Esophagus muscularis mucosa (tissue), 4 donors: ENCODE measurements around the gene IQGAP1. TPM values are rescaled to one million over a fixed set of nuclear protein-coding genes. Genes with fewer than 3 reads are reported as not detected.

ENCODE experiments used
- DNase-seq: peaks from one replicate; pipeline ENCODE4 v3.0.0-alpha.2; 2017; ENCODE audit errors: extremely low spot score
- H3K27ac ChIP-seq, 4 donors: fragments of 200-600 bp; sonication (generic); replicated peaks in 1 of 4; 1 replicate in 3 of 4; 2 replicates in 1 of 4; pipeline ENCODE4 v1.5.1; 2016 to 2019; ENCODE audit warnings: mild to moderate bottlenecking in 1 of 4
- H3K27me3 ChIP-seq, 4 donors: fragments of 200-600 bp; sonication (generic); one replicate each; pipeline versions ENCODE4 v1.5.1 to v1.6.0; 2016 to 2019
- H3K36me3 ChIP-seq, 4 donors: fragments of 200-600 bp; sonication (generic); one replicate each; pipeline ENCODE4 v1.5.1; 2016 to 2019
- H3K4me1 ChIP-seq, 4 donors: fragments of 200-600 bp; sonication (generic); one replicate each; pipeline ENCODE4 v1.5.1; 2016 to 2019
- H3K4me3 ChIP-seq, 4 donors: fragments of 200-600 bp; sonication (generic); 1 replicate in 2 of 4; 2 replicates in 2 of 4; pipeline ENCODE4 v1.5.1; 2016 to 2019; ENCODE audit warnings: mild to moderate bottlenecking in 4 of 4, moderate library complexity in 1 of 4
- H3K9me3 ChIP-seq, 4 donors: fragments of 200-600 bp; sonication (generic); 1 replicate in 3 of 4; 2 replicates in 1 of 4; pipeline ENCODE4 v1.5.1; 2016 to 2019
- CTCF ChIP-seq, 3 experiments: fragments of 200-600 bp in 2 of 3; fragments of 450-650 bp in 1 of 3; sonication (generic) in 2 of 3; IDR thresholded peaks; one replicate each; pipeline ENCODE4 v1.5.1; 2017 to 2019; ENCODE audit warnings: antibody characterized with exemption in 3 of 3, mild to moderate bottlenecking in 2 of 3, moderate library complexity in 1 of 3
- EP300 ChIP-seq: sonication (generic); formaldehyde crosslinking; IDR thresholded peaks from one replicate; pipeline ENCODE4 v1.6.1; 2017; ENCODE audit warnings: antibody characterized with exemption
- POLR2A ChIP-seq: fragments of 450-650 bp; IDR thresholded peaks from one replicate; pipeline ENCODE4 v1.6.1; 2017; ENCODE audit warnings: antibody characterized with exemption, moderate library complexity, mild to moderate bottlenecking, low read depth
- POLR2AphosphoS5 ChIP-seq, 2 donors: sonication (generic); formaldehyde crosslinking; IDR thresholded peaks; one replicate each; pipeline ENCODE4 v1.6.1; 2017; ENCODE audit warnings: antibody characterized with exemption in 2 of 2
- WGBS: methylation state at CpG from one replicate; pipeline ENCODE4 v1.1.5; 2018; 5-methylcytosine and 5-hydroxymethylcytosine counted together
- intact Hi-C: fragments of 100-400 bp; cut with DNase I; formaldehyde crosslinking; loops from one replicate; pipeline ENCODE4 v1.15.1; 2023
- total RNA-seq, 4 donors: library from RNA; depleted of rRNA; stranded (reverse); fragments of >200 nt; gene quantifications; one replicate each; pipeline versions ENCODE4 v1.1.0 to v1.2.1, GENCODE V29; 2016

IQGAP1 gene
- total RNA-seq, 4 donors from 2014 or later: 212 to 293 (median 251) TPM

- TF ChIP-seq EP300: no peak
- TF ChIP-seq POLR2AphosphoS5 (IDR thresholded peaks at IDR 0.05): no peak
- TF ChIP-seq POLR2A: no peak
- TF ChIP-seq CTCF (IDR thresholded peaks at IDR 0.05): no peak
- Histone ChIP-seq H3K4me3 (no peak overlapping the region), H3K27ac (no peak overlapping the region), H3K4me1 (peaks cover 0 to 6% (median 0%) of the 10 kb centered on the region in 4 donors), H3K9me3 (peaks cover 0 to 11% (median 4%) of the 10 kb centered on the region in 4 donors), H3K27me3 (no peaks in the 10 kb centered on the region), H3K36me3 (no peaks in the 10 kb centered on the region)
- intact Hi-C loops: no loop called here
- no peak for DNase-seq
- WGBS: 95% methylated on average over 2 of the region's 3 CpGs
Observed at GRCh38 chr15:90379263-90379662, 8.8 kb upstream of the IQGAP1 start.

GRCh38 chr15:90381515-90381914, 6.5 kb upstream of the IQGAP1 start:
- Histone ChIP-seq H3K4me1 (peaks cover 0 to 3% (median 0%) of the 10 kb centered on the region in 4 donors), H3K9me3 (peaks cover 0 to 11% (median 4%) of the 10 kb centered on the region in 4 donors), H3K4me3 (no peak overlapping the region), H3K27me3 (no peaks in the 10 kb centered on the region), H3K36me3 (no peaks in the 10 kb centered on the region), H3K27ac (no peak overlapping the region)
- no peak for DNase-seq
- TF ChIP-seq POLR2AphosphoS5 (IDR thresholded peaks at IDR 0.05): no peak
- TF ChIP-seq CTCF (IDR thresholded peaks at IDR 0.05): no peak
- TF ChIP-seq POLR2A: no peak
- TF ChIP-seq EP300: no peak
- intact Hi-C loops: no loop called here

- no peak for DNase-seq
- Histone ChIP-seq H3K4me3 (no peak overlapping the region), H3K9me3 (peaks cover 0 to 11% (median 4%) of the 10 kb centered on the region in 4 donors), H3K4me1 (peaks cover 0 to 1% (median under 1%) of the 10 kb centered on the region in 4 donors), H3K27me3 (no peaks in the 10 kb centered on the region), H3K36me3 (no peaks in the 10 kb centered on the region), H3K27ac (no peak overlapping the region)
- intact Hi-C loops: no loop called here
- TF ChIP-seq EP300 (no peak), POLR2A (no peak), POLR2AphosphoS5 (IDR thresholded peaks at IDR 0.05) (no peak), CTCF (IDR thresholded peaks at IDR 0.05) (no peak)
Observed at GRCh38 chr15:90382320-90382719, 5.7 kb upstream of the IQGAP1 start.

- H3K4me1 ChIP-seq: peaks cover 20 to 28% (median 27%) of the 10 kb centered on the region in 4 donors
- H3K27ac ChIP-seq: peak overlapping the region in 2 of 4 donors; percentile 28 to 64
- WGBS: 52% methylated on average over 2 of the region's 2 CpGs
- H3K9me3 ChIP-seq: no peaks in the 10 kb centered on the region
- H3K4me3 ChIP-seq: no peak overlapping the region
- H3K27me3 ChIP-seq: peaks cover 0 to 3% (median 0%) of the 10 kb centered on the region in 4 donors
- intact Hi-C loops: no loop called here
- TF ChIP-seq POLR2A (no peak), POLR2AphosphoS5 (IDR thresholded peaks at IDR 0.05) (no peak), CTCF (IDR thresholded peaks at IDR 0.05) (no peak), EP300 (no peak)
- no peak for DNase-seq
- peaks cover 3 to 6% (median 5%) of the 10 kb centered on the region in 4 donors for H3K36me3 ChIP-seq
Observed at GRCh38 chr15:90386221-90386620, 1.8 kb upstream of the IQGAP1 start.
